Peyer's patch (tissue), 4 donors: Measurements from ENCODE around the gene SLC1A2. TPM values are rescaled to one million over a fixed set of nuclear protein-coding genes. Genes with fewer than 3 reads are reported as not detected.

Experiments used
- DNase-seq, 3 donors: peaks; one replicate each; pipeline ENCODE4 v3.0.0-alpha.2; 2017 to 2019
- H3K27ac ChIP-seq, 4 donors: fragments of 200-600 bp; sonication (generic); one replicate each; pipeline ENCODE4 v1.5.1; 2016 to 2019
- H3K27me3 ChIP-seq, 2 donors: fragments of 200-600 bp; sonication (generic); one replicate each; pipeline ENCODE4 v1.5.1; 2019
- H3K36me3 ChIP-seq, 3 donors: fragments of 200-600 bp; sonication (generic); one replicate each; pipeline ENCODE4 v1.5.1; 2016 to 2019
- H3K4me1 ChIP-seq, 4 donors: fragments of 200-600 bp; sonication (generic); one replicate each; pipeline ENCODE4 v1.5.1; 2016 to 2019
- H3K4me3 ChIP-seq, 4 donors: fragments of 200-600 bp; sonication (generic); 1 replicate in 3 of 4; 2 replicates in 1 of 4; pipeline ENCODE4 v1.5.1; 2016 to 2019; ENCODE audit warnings: mild to moderate bottlenecking in 1 of 4
- H3K9me3 ChIP-seq, 4 donors: fragments of 200-600 bp; sonication (generic); one replicate each; pipeline ENCODE4 v1.5.1; 2016 to 2019; ENCODE audit warnings: mild to moderate bottlenecking in 1 of 4
- POLR2A ChIP-seq, 2 donors: fragments of 450-650 bp; IDR thresholded peaks; one replicate each; pipeline ENCODE4 v1.5.1; 2017; ENCODE audit warnings: antibody characterized with exemption in 2 of 2, mild to moderate bottlenecking in 2 of 2, moderate library complexity in 2 of 2
- total RNA-seq, 4 donors: library from RNA; depleted of rRNA; stranded (reverse); fragments of >200 nt; gene quantifications; one replicate each; pipeline ENCODE4 v1.1.0, GENCODE V29; 2016
- TF ChIP-seq, protein P1 (sequence below), 6 experiments: fragments of 450-650 bp in 4 of 6; fragments of 200-600 bp in 2 of 6; sonication (generic) in 1 of 6; IDR thresholded peaks; one replicate each; pipeline ENCODE4 v1.5.1; 2017 to 2019; ENCODE audit warnings: antibody characterized with exemption in 6 of 6, mild to moderate bottlenecking in 3 of 6, moderate library complexity in 1 of 6

SLC1A2 gene
- total RNA-seq, 4 donors from 2014 or later: 0.38 to 1.1 TPM; not detected in 2

- no peak overlapping the region for H3K4me3 ChIP-seq
- no peak for TF ChIP-seq POLR2A (IDR thresholded peaks at IDR 0.05)
- TF ChIP-seq, protein P1, sequence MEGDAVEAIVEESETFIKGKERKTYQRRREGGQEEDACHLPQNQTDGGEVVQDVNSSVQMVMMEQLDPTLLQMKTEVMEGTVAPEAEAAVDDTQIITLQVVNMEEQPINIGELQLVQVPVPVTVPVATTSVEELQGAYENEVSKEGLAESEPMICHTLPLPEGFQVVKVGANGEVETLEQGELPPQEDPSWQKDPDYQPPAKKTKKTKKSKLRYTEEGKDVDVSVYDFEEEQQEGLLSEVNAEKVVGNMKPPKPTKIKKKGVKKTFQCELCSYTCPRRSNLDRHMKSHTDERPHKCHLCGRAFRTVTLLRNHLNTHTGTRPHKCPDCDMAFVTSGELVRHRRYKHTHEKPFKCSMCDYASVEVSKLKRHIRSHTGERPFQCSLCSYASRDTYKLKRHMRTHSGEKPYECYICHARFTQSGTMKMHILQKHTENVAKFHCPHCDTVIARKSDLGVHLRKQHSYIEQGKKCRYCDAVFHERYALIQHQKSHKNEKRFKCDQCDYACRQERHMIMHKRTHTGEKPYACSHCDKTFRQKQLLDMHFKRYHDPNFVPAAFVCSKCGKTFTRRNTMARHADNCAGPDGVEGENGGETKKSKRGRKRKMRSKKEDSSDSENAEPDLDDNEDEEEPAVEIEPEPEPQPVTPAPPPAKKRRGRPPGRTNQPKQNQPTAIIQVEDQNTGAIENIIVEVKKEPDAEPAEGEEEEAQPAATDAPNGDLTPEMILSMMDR (IDR thresholded peaks at IDR 0.05): no peak
- no peak overlapping the region for H3K27ac ChIP-seq
- H3K36me3 ChIP-seq: no peaks in the 10 kb centered on the region
- no peaks in the 10 kb centered on the region for H3K27me3 ChIP-seq
- no peak for DNase-seq
- H3K4me1 ChIP-seq: peaks cover 0 to 8% (median 1%) of the 10 kb centered on the region in 4 donors
- no peaks in the 10 kb centered on the region for H3K9me3 ChIP-seq
Measured at GRCh38 chr11:35255514-35255913, 163.8 kb downstream of the SLC1A2 start.

- Histone ChIP-seq H3K4me1 (peaks cover 0 to 8% (median 1%) of the 10 kb centered on the region in 4 donors), H3K36me3 (no peaks in the 10 kb centered on the region), H3K9me3 (no peaks in the 10 kb centered on the region), H3K4me3 (no peak overlapping the region), H3K27ac (no peak overlapping the region), H3K27me3 (no peaks in the 10 kb centered on the region)
- DNase-seq: no peak
- no peak for TF ChIP-seq POLR2A (IDR thresholded peaks at IDR 0.05)
- TF ChIP-seq, protein P1 (IDR thresholded peaks at IDR 0.05): no peak
Measured at GRCh38 chr11:35253237-35253636, 166.1 kb downstream of the SLC1A2 start.

GRCh38 chr11:35250621-35251020 is 168.7 kb downstream of the SLC1A2 start:
- Histone ChIP-seq H3K27ac (no peak overlapping the region), H3K27me3 (no peaks in the 10 kb centered on the region), H3K4me1 (no peaks in the 10 kb centered on the region), H3K9me3 (no peaks in the 10 kb centered on the region), H3K4me3 (no peak overlapping the region), H3K36me3 (no peaks in the 10 kb centered on the region)
- no peak for TF ChIP-seq POLR2A (IDR thresholded peaks at IDR 0.05)
- TF ChIP-seq, protein P1 (IDR thresholded peaks at IDR 0.05): no peak
- DNase-seq: no peak

GRCh38 chr11:35250192-35250591 is 169.2 kb downstream of the SLC1A2 start:
- TF ChIP-seq POLR2A (IDR thresholded peaks at IDR 0.05): no peak
- TF ChIP-seq, protein P1 (IDR thresholded peaks at IDR 0.05): no peak
- DNase-seq: no peak
- H3K4me3 ChIP-seq: no peak overlapping the region
- no peaks in the 10 kb centered on the region for H3K27me3 ChIP-seq
- H3K4me1 ChIP-seq: no peaks in the 10 kb centered on the region
- no peaks in the 10 kb centered on the region for H3K36me3 ChIP-seq
- no peaks in the 10 kb centered on the region for H3K9me3 ChIP-seq
- no peak overlapping the region for H3K27ac ChIP-seq

DNA sequence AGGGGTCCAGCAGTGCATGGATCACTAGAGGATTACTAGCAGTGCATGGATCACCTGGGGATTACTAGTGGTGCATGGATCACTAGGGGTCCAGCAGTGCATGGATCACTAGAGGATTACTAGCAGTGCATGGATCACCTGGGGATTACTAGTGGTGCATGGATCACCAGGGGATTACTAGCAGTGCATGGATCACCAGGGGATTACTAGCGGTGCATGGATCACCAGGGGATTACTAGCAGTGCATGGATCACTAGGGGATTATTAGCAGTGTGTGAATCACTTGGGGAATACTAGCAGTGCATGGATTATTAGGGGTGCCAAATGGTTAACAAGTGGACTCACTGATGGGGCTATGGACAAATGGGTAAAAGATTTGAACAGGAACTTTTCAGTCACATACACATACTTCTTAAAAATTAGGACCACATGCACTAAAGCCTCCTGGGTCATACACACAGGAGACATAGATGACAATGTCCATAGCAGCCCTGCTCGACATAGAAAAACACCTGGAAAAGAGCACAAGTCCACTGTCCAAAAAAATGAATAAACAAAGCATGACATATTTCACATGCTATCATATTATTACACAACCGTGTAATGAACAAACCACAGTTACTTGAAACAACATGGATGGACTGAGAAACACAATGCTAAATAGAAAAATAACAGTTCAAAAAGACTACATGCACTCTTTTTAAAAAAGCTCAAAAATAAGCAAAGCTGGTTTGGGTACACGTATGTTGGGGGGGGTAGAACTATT is 170.6 kb downstream of the SLC1A2 start:
- Histone ChIP-seq H3K27me3 (no peaks in the 10 kb centered on the region), H3K4me3 (no peak overlapping the region), H3K36me3 (no peaks in the 10 kb centered on the region), H3K27ac (no peak overlapping the region), H3K4me1 (no peaks in the 10 kb centered on the region), H3K9me3 (no peaks in the 10 kb centered on the region)
- DNase-seq: no peak
- TF ChIP-seq, protein P1 (IDR thresholded peaks at IDR 0.05): no peak
- TF ChIP-seq POLR2A (IDR thresholded peaks at IDR 0.05): no peak
